NT2/D1 (cell line): ENCODE measurements around the gene DMRTA1.

ENCODE experiments used
- SUZ12 ChIP-seq: IDR thresholded peaks from 2 replicates; pipeline ENCODE4 v1.6.1; 2011; ENCODE audit not compliant: insufficient read length, insufficient read depth; ENCODE audit errors: extremely low read depth
- ZNF274 ChIP-seq: IDR thresholded peaks from 2 replicates; pipeline ENCODE4 v1.6.1; 2011; ENCODE audit warnings: mild to moderate bottlenecking, low read depth, low read length

DNA sequence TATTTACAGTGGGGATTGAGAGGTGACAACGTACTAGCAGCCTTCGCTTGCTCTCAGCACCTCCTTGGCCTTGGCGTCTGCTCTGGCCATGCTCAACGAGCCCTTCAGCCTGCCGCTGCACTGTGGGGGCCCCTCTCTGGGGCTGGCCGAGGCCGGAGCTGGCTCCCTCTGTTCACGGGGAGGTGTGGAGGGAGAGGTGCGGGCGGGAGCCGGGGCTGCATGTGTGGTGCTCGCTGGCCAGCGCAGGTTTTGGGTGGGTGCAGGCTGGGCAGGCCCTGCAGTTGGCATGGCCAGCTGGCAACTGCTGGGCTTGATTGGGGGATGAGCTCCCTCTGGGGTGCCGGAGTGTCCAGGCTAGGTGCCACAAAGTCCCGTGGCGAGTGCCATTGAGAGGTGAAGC, 5.8 kb upstream of the DMRTA1 start:
- TF ChIP-seq ZNF274 (no peak), SUZ12 (no peak)
